ENCODE measurements around the gene ANKRD17. TPM values are rescaled to one million over a fixed set of nuclear protein-coding genes. Genes with fewer than 3 reads are reported as not detected.

The ANKRD17 gene
- total RNA-seq, 4 donors from 2014 or later = 69.9 to 93.1 (median 74.3) TPM

DNA sequence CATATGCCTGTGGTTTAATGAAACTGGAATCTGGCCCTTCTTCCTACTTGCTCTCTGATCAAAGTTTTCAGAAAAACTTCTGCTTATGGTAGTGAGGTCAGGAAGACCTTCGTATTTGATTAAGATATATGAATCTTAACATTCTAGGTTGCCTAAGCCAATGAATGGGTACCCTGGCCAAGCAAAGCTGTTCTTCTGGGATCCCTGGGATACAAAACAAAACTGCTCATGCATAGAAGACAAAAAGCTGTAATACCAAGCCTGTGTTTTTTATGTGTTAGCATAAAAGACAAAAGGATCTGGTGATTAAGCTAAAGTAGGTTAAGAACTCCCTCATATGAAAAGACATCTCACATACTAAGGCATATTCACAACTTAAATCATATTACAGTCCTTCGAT is 21.6 kb downstream of the ANKRD17 start:
- in situ Hi-C loops (cut with MboI; ENCODE audit: low pct_ligation_motif_present in 1 of 4, low pct_unique_long_range_greater_than_20kb in 1 of 4, low sequenced_read_pairs in 3 of 4) = no loop called here
- DNase-seq = no peak
- intact Hi-C loops (cut with DNase I; ENCODE audit: low total_unique reads) = no loop called here
- H3K4me3 ChIP-seq = no peak overlapping the region
- H3K27me3 ChIP-seq = no peaks in the 10 kb centered on the region
- 85 to 88% methylated on average over 2 of the region's 2 CpGs for WGBS, 2 donors (ENCODE audit: low coverage in 1 of 2)
- no peak for TF ChIP-seq POLR2AphosphoS5 (IDR thresholded peaks at IDR 0.05)
- TF ChIP-seq, protein P1, sequence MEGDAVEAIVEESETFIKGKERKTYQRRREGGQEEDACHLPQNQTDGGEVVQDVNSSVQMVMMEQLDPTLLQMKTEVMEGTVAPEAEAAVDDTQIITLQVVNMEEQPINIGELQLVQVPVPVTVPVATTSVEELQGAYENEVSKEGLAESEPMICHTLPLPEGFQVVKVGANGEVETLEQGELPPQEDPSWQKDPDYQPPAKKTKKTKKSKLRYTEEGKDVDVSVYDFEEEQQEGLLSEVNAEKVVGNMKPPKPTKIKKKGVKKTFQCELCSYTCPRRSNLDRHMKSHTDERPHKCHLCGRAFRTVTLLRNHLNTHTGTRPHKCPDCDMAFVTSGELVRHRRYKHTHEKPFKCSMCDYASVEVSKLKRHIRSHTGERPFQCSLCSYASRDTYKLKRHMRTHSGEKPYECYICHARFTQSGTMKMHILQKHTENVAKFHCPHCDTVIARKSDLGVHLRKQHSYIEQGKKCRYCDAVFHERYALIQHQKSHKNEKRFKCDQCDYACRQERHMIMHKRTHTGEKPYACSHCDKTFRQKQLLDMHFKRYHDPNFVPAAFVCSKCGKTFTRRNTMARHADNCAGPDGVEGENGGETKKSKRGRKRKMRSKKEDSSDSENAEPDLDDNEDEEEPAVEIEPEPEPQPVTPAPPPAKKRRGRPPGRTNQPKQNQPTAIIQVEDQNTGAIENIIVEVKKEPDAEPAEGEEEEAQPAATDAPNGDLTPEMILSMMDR (IDR thresholded peaks at IDR 0.05) = no peak
- TF ChIP-seq EP300 (IDR thresholded peaks at IDR 0.05; ENCODE audit: low read depth) = no peak
- no peak for TF ChIP-seq POLR2A (IDR thresholded peaks at IDR 0.05)
- H3K36me3 ChIP-seq = peaks cover 0 to 15% (median 0%) of the 10 kb centered on the region in 4 donors
- H3K4me1 ChIP-seq = peaks cover 0 to 16% (median 3%) of the 10 kb centered on the region in 4 donors
- H3K9me3 ChIP-seq = no peaks in the 10 kb centered on the region
- no peak overlapping the region for H3K27ac ChIP-seq

DNA sequence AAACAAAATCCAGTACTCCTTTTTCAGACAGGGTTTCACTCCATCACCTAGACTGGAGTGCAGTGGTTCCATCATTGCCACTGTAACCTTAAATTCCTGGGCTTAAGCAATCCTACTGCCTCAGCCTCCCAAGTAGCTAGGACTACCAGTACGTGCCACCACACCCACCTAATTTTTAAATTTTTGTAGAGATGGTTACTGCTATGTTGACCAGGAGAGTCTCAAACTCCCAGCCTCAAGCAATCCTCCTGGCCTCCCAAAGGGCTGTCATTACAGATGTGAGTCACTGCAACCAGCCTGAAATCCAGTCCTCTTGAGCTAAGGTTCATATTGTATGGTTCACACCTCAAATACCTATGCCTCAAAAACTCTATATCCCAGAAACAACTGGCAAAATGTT is 22.4 kb downstream of the ANKRD17 start:
- intact Hi-C loops (cut with DNase I; ENCODE audit: low total_unique reads) = no loop called here
- no peak for DNase-seq
- 88% methylated on average over 1 of the region's 1 CpG; no CpG with 5 or more reads in 1 of the 2 donors for WGBS, 2 donors (ENCODE audit: low coverage in 1 of 2)
- Histone ChIP-seq H3K27me3 (no peaks in the 10 kb centered on the region), H3K27ac (no peak overlapping the region), H3K9me3 (no peaks in the 10 kb centered on the region), H3K4me3 (no peak overlapping the region), H3K4me1 (peaks cover 0 to 15% (median 4%) of the 10 kb centered on the region in 4 donors), H3K36me3 (peaks cover 0 to 15% (median 0%) of the 10 kb centered on the region in 4 donors)
- TF ChIP-seq EP300 (IDR thresholded peaks at IDR 0.05; ENCODE audit: low read depth) (no peak), POLR2AphosphoS5 (IDR thresholded peaks at IDR 0.05) (no peak), POLR2A (IDR thresholded peaks at IDR 0.05) (no peak)
- TF ChIP-seq, protein P1 (IDR thresholded peaks at IDR 0.05) = no peak
- in situ Hi-C loops (cut with MboI; ENCODE audit: low pct_ligation_motif_present in 1 of 4, low pct_unique_long_range_greater_than_20kb in 1 of 4, low sequenced_read_pairs in 3 of 4) = no loop called here

DNA sequence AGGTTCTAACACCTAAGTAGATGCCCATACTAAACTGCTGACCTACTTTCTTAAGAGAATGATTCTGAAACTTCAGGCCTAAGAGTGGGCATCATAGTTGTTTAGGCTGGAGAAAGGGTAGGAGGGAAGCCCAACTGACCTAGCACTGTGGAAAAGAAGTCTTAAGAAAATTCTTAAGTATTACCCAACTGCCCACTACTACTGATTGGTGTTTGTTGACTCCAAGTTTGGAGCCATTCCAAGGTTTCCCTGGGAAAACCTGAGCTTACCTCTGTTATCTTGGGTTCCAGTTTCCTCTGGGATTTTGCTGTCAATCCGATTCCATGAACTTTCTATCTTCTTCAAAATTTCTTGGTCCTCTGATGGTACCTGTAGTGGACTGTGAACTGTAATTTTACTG is 23.9 kb downstream of the ANKRD17 start:
- Histone ChIP-seq H3K9me3 (no peaks in the 10 kb centered on the region), H3K36me3 (peaks cover 0 to 15% (median 0%) of the 10 kb centered on the region in 4 donors), H3K4me1 (peaks cover 0 to 8% (median 2%) of the 10 kb centered on the region in 4 donors), H3K27ac (no peak overlapping the region), H3K27me3 (no peaks in the 10 kb centered on the region), H3K4me3 (no peak overlapping the region)
- no peak for DNase-seq
- TF ChIP-seq, protein P1 (IDR thresholded peaks at IDR 0.05) = no peak
- TF ChIP-seq EP300 (IDR thresholded peaks at IDR 0.05; ENCODE audit: low read depth) = no peak
- TF ChIP-seq POLR2AphosphoS5 (IDR thresholded peaks at IDR 0.05) = no peak
- no peak for TF ChIP-seq POLR2A (IDR thresholded peaks at IDR 0.05)
- in situ Hi-C loops (cut with MboI; ENCODE audit: low pct_ligation_motif_present in 1 of 4, low pct_unique_long_range_greater_than_20kb in 1 of 4, low sequenced_read_pairs in 3 of 4) (no loop called here), intact Hi-C loops (cut with DNase I; ENCODE audit: low total_unique reads) (no loop called here)
- WGBS, 2 donors (ENCODE audit: low coverage in 1 of 2) = 100% methylated on average over 1 of the region's 1 CpG; no CpG with 5 or more reads in 1 of the 2 donors

GRCh38 chr4:73231518-73232487 is 26.8 kb downstream of the ANKRD17 start:
- TF ChIP-seq POLR2A (IDR thresholded peaks at IDR 0.05) = no peak
- TF ChIP-seq POLR2AphosphoS5 (IDR thresholded peaks at IDR 0.05) = no peak
- TF ChIP-seq, protein P1 (IDR thresholded peaks at IDR 0.05) = no peak
- TF ChIP-seq EP300 (IDR thresholded peaks at IDR 0.05; ENCODE audit: low read depth) = no peak
- Histone ChIP-seq H3K9me3 (no peaks in the 10 kb centered on the region), H3K4me3 (no peak overlapping the region), H3K4me1 (peaks cover 0 to 6% (median 2%) of the 10 kb centered on the region in 4 donors), H3K36me3 (peaks cover 0 to 15% (median 0%) of the 10 kb centered on the region in 4 donors), H3K27me3 (no peaks in the 10 kb centered on the region), H3K27ac (peak overlapping the region in 2 of 4 donors; percentile 24 to 29)
- WGBS, 2 donors (ENCODE audit: low coverage in 1 of 2) = 79 to 85% methylated on average over 7 to 8 of the region's 8 CpGs
- in situ Hi-C loops (cut with MboI; ENCODE audit: low pct_ligation_motif_present in 1 of 4, low pct_unique_long_range_greater_than_20kb in 1 of 4, low sequenced_read_pairs in 3 of 4) (no loop called here), intact Hi-C loops (cut with DNase I; ENCODE audit: low total_unique reads) (no loop called here)
- DNase-seq = peak; percentile 14

Data from transverse colon (tissue), 4 donors.